ENCODE data around the gene KANK2.

Gene KANK2

DNA sequence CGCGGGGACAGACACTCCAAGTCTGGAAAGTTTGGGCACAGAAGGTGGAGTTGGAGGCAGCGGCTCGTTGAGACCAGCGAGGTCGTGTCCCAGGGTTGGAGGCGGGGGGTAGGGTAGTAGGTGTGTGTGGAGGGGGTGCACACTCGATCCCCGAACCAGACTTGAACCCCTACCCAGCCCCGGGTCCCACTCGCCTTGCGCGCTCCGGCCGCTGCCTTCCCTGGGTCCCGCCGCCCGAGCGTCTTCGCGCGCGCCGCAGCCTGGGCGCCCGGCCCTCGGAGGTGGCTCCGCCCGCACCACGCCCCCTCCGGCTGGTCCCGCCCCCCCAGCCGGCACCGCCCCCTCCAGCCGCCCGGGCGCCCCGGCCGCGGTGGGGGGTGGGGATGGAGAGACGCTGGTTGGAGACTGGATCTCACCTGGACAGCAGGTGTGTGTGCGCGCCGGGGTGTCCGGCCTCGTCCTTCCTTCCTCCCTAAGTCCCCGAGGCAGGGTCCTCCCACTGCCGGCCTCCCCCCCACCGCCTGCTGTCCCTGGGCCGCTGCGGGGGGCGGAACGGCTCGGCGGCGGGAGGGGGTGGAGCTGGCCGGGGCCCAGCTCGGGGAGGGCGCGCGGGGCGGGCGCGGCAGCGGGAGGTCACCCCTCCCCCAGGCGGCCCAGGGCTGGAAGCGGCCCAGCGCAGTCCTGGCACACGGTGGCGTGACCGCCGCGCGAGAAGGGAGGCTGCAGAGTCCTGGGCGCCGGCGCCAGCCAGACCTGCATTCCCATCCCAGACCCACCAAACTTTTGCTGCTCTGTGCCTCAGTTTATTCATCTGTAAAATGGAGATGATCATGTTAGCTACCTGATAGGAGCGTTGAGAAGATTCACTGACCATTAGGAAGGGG lies at the start of gene KANK2:
Gene KANK2 (minus strand): TSS at position 255 of the 884 bp plus-strand sequence. CDS start 3,034 bp downstream, outside the sequence.
- peak; percentile 77 for DNase-seq

DNA sequence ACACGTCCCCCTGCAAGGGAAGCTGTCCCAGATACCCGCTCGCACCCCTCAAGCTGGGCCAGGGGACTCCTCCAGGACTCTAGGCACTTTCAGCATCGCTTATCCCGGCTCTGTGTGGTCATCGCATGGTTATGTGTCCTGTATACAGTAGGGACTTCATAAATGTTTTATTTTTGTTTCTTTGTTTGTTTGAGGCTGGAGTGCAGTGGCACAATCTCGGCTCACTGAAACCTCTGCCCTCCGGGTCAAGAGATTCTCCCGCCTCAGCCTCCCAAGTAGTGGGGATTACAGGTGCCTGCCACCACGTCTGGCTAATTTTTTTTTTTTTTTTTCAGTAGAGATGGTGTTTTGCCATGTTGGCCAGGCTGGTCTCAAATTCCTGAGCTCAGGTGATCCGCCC lies 49.6 kb upstream of the KANK2 start:
- no peak for DNase-seq

GRCh38 chr19:11244846-11245589 lies 47.7 kb upstream of the KANK2 start:
- no peak for DNase-seq

GRCh38 chr19:11243798-11244169 lies 46.4 kb upstream of the KANK2 start:
- DNase-seq: no peak

- DNase-seq: peak; percentile 47
Observed at GRCh38 chr19:11242864-11243797, 45.8 kb upstream of the KANK2 start.

DNA sequence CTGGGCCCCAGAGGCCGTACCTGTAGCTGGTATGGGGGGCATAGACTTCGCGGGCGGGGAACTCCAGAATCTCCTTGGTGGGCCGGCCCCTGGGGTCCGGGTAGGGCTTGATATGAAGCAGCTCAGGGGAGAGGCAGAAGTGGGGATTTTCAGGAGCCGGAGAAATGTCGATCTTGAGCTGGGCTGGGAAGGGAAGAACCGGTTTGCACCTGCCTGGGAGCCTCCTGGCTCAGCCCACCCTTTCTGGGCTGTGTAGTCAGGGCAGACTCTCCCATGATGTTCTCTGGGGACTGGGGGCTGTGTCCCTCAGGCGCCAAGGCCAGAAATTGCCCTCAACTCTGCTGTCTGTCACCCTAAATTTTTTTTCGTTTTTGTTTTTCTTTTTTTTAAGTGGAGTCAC lies 44.7 kb upstream of the KANK2 start:
- no peak for DNase-seq

GRCh38 chr19:11240008-11240444 lies 42.7 kb upstream of the KANK2 start:
- no peak for DNase-seq

DNA sequence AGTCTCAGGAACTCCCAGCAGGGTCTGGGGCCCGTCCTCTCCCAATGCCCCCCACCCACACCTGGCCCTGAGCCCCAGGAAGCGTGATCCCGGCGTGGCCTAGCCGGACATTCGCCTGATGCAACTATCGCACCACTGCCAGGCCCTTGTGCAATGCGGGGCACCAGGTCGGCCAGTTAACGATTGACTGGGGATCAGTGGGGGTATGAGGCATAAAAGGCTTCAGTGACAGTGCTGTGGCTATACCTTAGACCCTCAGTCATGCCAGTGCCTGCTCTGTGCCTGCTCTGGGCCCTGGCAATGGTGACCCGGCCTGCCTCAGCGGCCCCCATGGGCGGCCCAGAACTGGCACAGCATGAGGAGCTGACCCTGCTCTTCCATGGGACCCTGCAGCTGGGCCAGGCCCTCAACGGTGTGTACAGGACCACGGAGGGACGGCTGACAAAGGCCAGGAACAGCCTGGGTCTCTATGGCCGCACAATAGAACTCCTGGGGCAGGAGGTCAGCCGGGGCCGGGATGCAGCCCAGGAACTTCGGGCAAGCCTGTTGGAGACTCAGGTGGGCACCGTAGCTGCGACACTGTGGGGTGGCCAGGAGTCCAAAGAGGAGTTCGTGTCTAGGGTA lies 42.1 kb upstream of the KANK2 start, which contains the start of gene ANGPTL8:
Gene ANGPTL8 (plus strand): TSS at position 243 of the 624 bp plus-strand sequence. CDS start 19 bp downstream, at position 262.
- no peak for DNase-seq

GRCh38 chr19:11238781-11239376 lies 41.5 kb upstream of the KANK2 start:
- DNase-seq: no peak

- DNase-seq: no peak
Observed at GRCh38 chr19:11238041-11238440, 40.7 kb upstream of the KANK2 start.

DNA sequence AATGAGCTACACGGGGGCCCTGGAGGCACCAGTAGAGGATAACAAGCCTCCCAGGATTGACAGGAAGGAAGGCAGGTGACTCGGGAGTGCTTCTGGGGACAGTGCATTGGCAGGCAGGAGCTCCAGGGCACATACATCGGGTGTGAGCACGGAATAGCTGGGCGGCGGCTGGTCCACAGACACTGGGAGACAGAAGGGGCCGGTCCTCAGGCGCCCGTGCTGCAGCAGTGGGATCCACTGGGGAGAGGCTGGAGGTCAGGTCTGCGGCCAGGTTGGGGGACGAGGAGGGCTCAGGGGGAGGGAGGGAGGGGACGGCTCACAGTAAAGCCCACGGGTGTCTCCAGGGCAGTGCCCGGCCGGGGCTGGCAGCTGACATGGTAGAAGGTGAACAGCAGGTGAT lies 40.0 kb upstream of the KANK2 start:
- DNase-seq: no peak

- DNase-seq: no peak
Observed at GRCh38 chr19:11236324-11237301, 39.3 kb upstream of the KANK2 start.

- DNase-seq: no peak
Observed at GRCh38 chr19:11234486-11235075, 37.2 kb upstream of the KANK2 start.

DNA sequence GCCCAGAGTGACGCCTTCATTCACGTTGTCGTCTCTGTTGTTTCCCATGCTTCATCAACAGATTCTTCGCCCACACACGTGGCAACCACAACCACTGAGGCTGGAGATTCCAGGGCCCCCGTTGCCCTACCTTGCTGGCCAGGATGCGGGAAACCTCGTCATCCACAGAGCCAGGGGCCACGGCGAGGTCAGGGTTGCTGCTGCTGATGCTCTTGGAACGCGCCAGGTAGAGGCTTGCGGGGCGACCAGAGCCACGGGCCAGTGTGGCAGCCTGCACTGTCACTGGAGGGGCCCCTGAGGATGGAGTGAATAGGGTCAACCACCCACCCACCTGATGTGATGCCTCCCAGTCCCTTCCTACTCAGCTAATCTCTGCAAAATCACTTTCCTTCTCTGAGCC lies 35.7 kb upstream of the KANK2 start:
- DNase-seq: no peak

GRCh38 chr19:11232555-11232954 lies 35.2 kb upstream of the KANK2 start:
- DNase-seq: no peak

DNA sequence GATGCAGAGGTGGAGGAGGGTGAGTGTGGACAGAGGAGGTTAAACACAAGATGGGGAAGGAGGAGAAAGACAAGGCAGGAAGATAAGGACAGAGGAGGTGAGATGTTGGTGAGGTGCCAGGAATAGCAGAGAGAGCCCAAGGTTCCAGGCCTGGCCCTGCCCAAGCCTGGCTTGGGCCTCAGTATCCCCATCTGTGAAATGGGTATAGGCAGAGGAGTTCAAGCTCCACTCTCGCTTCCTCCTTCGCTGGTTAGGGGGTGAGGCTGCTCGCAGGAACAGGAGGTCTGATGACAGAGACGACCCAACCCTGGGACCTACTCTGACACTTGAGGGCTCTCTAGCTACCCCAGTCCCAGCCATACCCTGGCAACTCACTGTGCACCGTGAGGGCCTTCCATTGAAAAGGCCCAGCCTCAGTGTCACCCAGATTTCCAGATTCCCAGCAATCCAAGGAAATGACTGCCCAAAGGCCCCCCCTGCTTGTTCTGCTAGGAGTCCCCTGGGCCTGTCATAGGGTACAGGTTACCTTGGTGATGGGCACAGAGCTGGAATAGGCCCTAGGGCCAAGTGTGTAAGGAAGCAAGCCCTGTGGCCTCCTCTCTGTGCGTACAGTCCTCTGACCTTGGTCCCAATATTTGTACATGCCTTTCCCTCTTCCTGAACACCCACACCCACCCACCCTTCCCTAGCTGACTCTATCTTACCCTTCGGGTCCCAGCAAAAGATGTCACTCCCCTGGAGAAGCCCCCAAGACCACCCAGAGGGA lies 33.5 kb upstream of the KANK2 start:
- DNase-seq: no peak

DNA sequence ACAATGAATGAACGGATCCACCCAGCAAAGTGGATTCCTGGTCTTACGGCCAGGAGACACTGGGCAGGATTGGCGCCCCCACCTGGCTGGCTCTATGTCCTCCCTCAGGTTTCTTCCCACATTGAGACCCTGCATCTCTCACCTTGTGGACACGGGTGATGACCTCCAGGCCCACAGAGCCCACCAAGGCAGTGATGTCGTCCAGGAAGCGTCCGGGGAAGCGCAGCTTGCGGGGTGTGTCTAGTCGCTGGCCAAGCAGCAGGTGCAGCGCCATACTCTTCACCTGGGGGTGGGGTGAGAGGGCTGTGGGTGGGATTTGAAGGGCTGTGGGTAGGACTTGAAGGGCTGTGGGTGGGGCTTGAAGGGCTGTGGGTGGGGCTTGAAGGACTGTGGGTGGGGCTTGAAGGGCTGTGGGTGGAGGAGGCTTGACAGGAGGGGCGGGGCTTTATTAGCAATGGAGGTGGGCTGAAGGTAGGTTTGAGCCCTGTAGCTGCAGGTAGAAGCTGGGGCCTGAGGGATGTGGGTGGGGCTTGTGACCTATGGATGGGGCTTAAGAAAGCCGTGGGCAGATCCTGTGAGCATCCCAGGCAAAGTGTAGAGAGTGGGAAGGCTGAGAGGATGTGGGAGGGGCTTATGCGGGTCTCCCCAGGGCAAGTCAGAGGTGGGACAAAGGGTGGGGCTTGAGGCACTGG lies 30.0 kb upstream of the KANK2 start:
- no peak for DNase-seq

- no peak for DNase-seq
Observed at GRCh38 chr19:11226716-11227166, 29.4 kb upstream of the KANK2 start.

DNA sequence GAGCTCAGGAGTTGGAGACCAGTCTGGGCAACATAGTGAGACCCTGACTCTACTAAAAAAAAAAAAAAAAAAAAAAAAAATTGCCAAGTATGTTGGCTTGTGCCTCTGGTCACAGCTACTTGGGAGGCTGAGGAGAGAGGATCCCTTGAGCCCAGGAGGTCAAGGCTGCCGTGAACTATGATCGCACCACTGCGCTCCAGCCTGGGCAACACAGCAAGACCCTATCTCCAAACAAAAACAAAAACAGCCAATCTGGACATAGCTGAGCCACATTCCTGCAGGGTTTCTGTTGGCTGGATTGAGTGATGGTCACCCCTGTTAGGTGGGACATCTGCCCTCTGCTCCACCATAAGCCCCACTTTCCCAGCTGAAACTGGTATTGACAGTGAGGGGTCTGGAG lies 28.5 kb upstream of the KANK2 start:
- no peak for DNase-seq
